ENCODE measurements around the gene IFNAR2.

- TF ChIP-seq CTCF (IDR thresholded peaks at IDR 0.05 in 8 of 11, conservative IDR thresholded peaks at IDR 0.05 in 3 of 11) (peak in 7 of 11 experiments; percentile 9 to 62 (median 38)), POLR2A (IDR thresholded peaks at IDR 0.05) (no peak), POLR2AphosphoS5 (IDR thresholded peaks at IDR 0.05) (peak in 1 of 3 donors; percentile 81)
These were observed 35.9 kb downstream of the IFNAR2 start for GRCh38 chr21:33265664-33266049.

All from spleen (tissue), 7 donors.